ENCODE measurements around the gene SCN11A.

GRCh38 chr3:39094851-39095677 is 43.3 kb upstream of the SCN11A start:
- TF ChIP-seq CTCF (IDR thresholded peaks at IDR 0.05; ENCODE audit: insufficient read depth, low read length) (no peak), REST (IDR thresholded peaks at IDR 0.05; ENCODE audit: insufficient replicate concordance, low read depth) (no peak), POLR2AphosphoS5 (IDR thresholded peaks at IDR 0.05; ENCODE audit: low read depth) (no peak)

All from HL-60 (cell line).